Stomach (tissue), 4 donors: ENCODE measurements around the gene PYM1.

Source experiments
- POLR2AphosphoS5 ChIP-seq, 3 donors: sonication (generic); formaldehyde crosslinking; IDR thresholded peaks; one replicate each; pipeline ENCODE4 v1.6.1; 2016; ENCODE audit warnings: antibody characterized with exemption in 3 of 3
- TF ChIP-seq, protein P1 (sequence below), 7 experiments: fragments of 450-650 bp in 4 of 7; fragments of 200-600 bp in 3 of 7; sonication (generic) in 3 of 7; IDR thresholded peaks; one replicate each; pipeline ENCODE4 v1.5.1; 2016 to 2019; ENCODE audit warnings: antibody characterized with exemption in 7 of 7, control low read depth in 2 of 7, mild to moderate bottlenecking in 1 of 7

DNA sequence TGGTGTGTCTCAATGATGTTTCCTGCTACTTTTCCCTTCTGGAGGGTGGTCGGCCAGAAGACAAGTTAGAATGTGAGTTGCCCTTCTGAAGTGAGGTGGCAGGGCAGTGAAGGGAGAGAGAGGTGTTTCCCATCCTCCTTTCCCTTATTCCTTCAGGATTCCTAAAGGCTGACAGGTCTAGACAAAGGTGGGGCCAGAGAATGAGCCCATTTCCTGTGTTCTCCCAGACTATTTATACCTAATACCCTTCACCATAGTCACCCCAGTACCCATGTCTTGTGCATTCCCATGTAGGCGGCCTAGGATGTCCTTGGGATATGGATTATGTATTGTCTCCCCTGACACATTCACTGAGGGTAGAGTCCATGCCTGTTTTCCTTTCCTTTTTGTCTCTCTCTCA lies 10.3 kb upstream of the PYM1 start:
- TF ChIP-seq, protein P1, sequence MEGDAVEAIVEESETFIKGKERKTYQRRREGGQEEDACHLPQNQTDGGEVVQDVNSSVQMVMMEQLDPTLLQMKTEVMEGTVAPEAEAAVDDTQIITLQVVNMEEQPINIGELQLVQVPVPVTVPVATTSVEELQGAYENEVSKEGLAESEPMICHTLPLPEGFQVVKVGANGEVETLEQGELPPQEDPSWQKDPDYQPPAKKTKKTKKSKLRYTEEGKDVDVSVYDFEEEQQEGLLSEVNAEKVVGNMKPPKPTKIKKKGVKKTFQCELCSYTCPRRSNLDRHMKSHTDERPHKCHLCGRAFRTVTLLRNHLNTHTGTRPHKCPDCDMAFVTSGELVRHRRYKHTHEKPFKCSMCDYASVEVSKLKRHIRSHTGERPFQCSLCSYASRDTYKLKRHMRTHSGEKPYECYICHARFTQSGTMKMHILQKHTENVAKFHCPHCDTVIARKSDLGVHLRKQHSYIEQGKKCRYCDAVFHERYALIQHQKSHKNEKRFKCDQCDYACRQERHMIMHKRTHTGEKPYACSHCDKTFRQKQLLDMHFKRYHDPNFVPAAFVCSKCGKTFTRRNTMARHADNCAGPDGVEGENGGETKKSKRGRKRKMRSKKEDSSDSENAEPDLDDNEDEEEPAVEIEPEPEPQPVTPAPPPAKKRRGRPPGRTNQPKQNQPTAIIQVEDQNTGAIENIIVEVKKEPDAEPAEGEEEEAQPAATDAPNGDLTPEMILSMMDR (IDR thresholded peaks at IDR 0.05): no peak
- TF ChIP-seq POLR2AphosphoS5 (IDR thresholded peaks at IDR 0.05): no peak
